Tibial nerve (tissue), 4 donors: Measurements from ENCODE around the gene KRT77. TPM values are rescaled to one million over a fixed set of nuclear protein-coding genes. Genes with fewer than 3 reads are reported as not detected.

ENCODE experiments used
- DNase-seq, 2 donors: peaks; one replicate each; pipeline ENCODE4 v3.0.0-alpha.2; 2019; ENCODE audit warnings: low spot score in 2 of 2
- H3K27ac ChIP-seq, 4 donors: fragments of 200-600 bp; sonication (generic) in 3 of 4; one replicate each; pipeline ENCODE4 v1.5.1; 2017 to 2019; ENCODE audit warnings: mild to moderate bottlenecking in 1 of 4
- H3K27me3 ChIP-seq, 2 donors: fragments of 200-600 bp; sonication (generic) in 1 of 2; one replicate each; pipeline versions ENCODE4 v1.5.1 to v1.6.0; 2017 to 2019
- H3K36me3 ChIP-seq, 3 donors: fragments of 200-600 bp; sonication (generic); one replicate each; pipeline ENCODE4 v1.5.1; 2018 to 2019
- H3K4me1 ChIP-seq, 4 donors: fragments of 200-600 bp; sonication (generic) in 3 of 4; one replicate each; pipeline ENCODE4 v1.5.1; 2017 to 2019
- H3K4me3 ChIP-seq, 4 donors: fragments of 200-600 bp; sonication (generic) in 3 of 4; one replicate each; pipeline ENCODE4 v1.5.1; 2017 to 2019; ENCODE audit warnings: mild to moderate bottlenecking in 1 of 4, moderate library complexity in 1 of 4
- H3K9me3 ChIP-seq, 4 donors: fragments of 200-600 bp; sonication (generic) in 3 of 4; one replicate each; pipeline ENCODE4 v1.5.1; 2017 to 2019
- EP300 ChIP-seq, 2 donors: sonication (generic); formaldehyde crosslinking; IDR thresholded peaks; one replicate each; pipeline ENCODE4 v1.6.1; 2017; ENCODE audit warnings: antibody characterized with exemption in 2 of 2, mild to moderate bottlenecking in 1 of 2
- POLR2A ChIP-seq, 2 donors: fragments of 450-650 bp; IDR thresholded peaks; one replicate each; pipeline ENCODE4 v1.6.1; 2017; ENCODE audit warnings: antibody characterized with exemption in 2 of 2, mild to moderate bottlenecking in 2 of 2, moderate library complexity in 2 of 2
- WGBS, 2 donors: methylation state at CpG; one replicate each; pipeline ENCODE4 v1.1.5; 2018; 5-methylcytosine and 5-hydroxymethylcytosine counted together
- total RNA-seq, 4 donors: library from RNA; depleted of rRNA; stranded (reverse); fragments of >200 nt; gene quantifications; one replicate each; pipeline ENCODE4 v1.1.0, GENCODE V29; 2016
- TF ChIP-seq, protein P1 (sequence below), 5 experiments: fragments of 200-600 bp in 3 of 5; fragments of 450-650 bp in 2 of 5; sonication (generic) in 3 of 5; IDR thresholded peaks; one replicate each; pipeline ENCODE4 v1.5.1; 2016 to 2019; ENCODE audit warnings: antibody characterized with exemption in 5 of 5, mild to moderate bottlenecking in 3 of 5, moderate library complexity in 2 of 5

KRT77 gene
- total RNA-seq, 4 donors from 2014 or later, result not detected

DNA sequence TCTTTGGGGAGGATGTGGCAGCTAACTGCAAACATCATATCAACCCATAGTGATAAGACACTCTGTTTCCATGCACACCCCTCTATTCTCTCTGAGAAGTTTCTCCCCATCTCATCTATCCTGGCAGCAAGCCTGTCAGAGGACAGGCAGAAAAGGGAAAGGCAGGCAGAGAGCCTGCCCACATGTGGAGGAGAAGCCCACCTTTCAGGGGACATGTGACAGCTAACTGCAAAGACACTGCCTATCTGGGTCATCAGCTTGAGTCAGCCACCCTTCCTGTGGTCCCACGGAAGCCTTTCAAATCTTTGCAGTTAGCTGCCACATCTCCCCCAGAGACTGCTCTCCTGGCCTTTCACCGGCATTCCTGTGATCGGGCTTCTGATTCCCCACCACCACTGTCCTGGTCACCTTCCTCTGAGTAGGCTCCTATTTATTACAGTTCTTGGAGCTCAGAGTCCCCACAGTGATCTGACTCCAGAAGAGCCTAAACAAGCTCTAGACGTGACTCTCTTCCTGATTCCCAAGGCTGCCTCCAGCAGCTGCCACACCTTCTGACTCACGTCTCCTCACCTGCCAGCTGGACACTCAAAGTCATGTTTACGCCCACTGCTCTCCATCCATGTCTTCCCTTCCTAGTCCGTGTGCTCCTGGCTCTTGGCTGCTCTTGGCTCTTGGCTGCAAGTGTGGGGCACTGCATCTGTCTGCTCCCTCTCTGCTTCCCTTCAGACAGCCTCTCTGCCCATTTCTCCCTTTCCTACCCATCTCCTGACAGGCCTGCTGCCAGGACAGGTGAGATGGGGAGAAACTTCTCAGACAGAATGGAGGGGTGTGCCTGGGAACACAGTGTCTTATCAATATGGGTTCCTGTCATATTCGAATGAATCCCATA, 15.6 kb downstream of the KRT77 start:
- H3K9me3 ChIP-seq, result no peaks in the 10 kb centered on the region
- TF ChIP-seq POLR2A (IDR thresholded peaks at IDR 0.05) (no peak), EP300 (IDR thresholded peaks at IDR 0.05) (no peak)
- TF ChIP-seq, protein P1, sequence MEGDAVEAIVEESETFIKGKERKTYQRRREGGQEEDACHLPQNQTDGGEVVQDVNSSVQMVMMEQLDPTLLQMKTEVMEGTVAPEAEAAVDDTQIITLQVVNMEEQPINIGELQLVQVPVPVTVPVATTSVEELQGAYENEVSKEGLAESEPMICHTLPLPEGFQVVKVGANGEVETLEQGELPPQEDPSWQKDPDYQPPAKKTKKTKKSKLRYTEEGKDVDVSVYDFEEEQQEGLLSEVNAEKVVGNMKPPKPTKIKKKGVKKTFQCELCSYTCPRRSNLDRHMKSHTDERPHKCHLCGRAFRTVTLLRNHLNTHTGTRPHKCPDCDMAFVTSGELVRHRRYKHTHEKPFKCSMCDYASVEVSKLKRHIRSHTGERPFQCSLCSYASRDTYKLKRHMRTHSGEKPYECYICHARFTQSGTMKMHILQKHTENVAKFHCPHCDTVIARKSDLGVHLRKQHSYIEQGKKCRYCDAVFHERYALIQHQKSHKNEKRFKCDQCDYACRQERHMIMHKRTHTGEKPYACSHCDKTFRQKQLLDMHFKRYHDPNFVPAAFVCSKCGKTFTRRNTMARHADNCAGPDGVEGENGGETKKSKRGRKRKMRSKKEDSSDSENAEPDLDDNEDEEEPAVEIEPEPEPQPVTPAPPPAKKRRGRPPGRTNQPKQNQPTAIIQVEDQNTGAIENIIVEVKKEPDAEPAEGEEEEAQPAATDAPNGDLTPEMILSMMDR (IDR thresholded peaks at IDR 0.05), result no peak
- no peak overlapping the region for H3K27ac ChIP-seq
- peaks cover 0 to 59% of the 10 kb centered on the region in 2 donors for H3K27me3 ChIP-seq
- H3K4me3 ChIP-seq, result no peak overlapping the region
- 83% methylated on average over 8 of the region's 8 CpGs for WGBS, 2 donors
- no peak for DNase-seq
- peaks cover 0 to 13% (median 3%) of the 10 kb centered on the region in 4 donors for H3K4me1 ChIP-seq
- no peaks in the 10 kb centered on the region for H3K36me3 ChIP-seq

DNA sequence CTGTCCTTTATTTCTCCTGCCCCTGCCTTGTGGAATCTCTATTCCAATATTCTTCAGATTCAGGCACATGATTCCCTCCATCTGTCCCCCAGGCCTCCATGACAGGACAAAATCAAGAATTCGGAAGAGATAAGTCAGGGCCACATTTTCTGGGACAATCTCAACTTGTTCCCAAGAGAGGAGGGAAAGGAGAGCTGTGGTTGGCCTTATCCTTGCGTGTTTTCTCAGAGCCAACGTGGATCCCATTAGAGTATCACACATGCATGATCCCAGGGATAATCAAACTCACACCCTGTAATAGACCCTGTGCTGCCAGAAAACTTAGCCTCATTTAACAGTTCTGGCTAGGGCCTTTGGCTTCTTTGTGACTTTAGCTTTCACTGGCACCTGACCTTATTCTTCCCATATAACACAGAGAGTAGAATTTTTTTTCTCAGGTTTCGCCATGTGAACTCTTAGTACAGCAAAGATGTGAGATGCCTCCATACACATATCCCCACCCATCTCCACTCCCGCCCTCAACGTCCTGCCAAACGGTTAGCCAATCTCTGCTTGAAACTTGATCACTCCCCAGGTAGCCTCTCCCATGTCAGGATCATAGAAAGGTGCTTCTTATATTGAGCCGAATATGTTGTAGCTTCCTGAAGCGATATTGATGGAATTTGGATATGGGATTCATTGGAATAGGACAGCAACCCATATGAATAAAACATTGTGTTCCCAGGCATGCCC, 16.4 kb downstream of the KRT77 start:
- WGBS, 2 donors, result 76 to 77% methylated on average over 9 of the region's 9 CpGs
- no peak for TF ChIP-seq EP300 (IDR thresholded peaks at IDR 0.05)
- TF ChIP-seq, protein P1 (IDR thresholded peaks at IDR 0.05), result no peak
- TF ChIP-seq POLR2A (IDR thresholded peaks at IDR 0.05), result no peak
- no peak overlapping the region for H3K27ac ChIP-seq

DNA sequence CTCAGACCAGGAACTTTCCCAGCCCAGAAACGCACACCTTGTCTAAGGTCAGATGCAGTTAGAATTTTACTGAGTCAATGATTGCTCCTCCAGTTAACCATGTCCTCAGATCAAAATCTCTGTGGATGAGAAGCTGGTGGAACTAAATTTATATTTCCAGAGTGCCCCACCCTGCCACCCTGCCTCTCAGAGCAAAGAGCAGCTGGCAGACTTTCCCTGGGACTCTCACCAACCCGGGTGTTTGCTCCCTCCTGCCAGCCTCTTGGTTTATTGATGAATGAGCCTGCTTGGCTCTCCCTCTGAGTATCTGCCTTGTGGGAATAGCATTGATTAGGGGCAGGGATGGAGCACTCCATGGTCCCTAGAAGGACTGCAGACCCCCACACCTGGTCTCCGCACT, 17.3 kb downstream of the KRT77 start:
- Histone ChIP-seq H3K4me1 (peaks cover 0 to 13% (median 1%) of the 10 kb centered on the region in 4 donors), H3K36me3 (no peaks in the 10 kb centered on the region), H3K9me3 (no peaks in the 10 kb centered on the region), H3K27ac (no peak overlapping the region), H3K27me3 (peaks cover 0 to 47% of the 10 kb centered on the region in 2 donors), H3K4me3 (no peak overlapping the region)
- TF ChIP-seq POLR2A (IDR thresholded peaks at IDR 0.05) (no peak), EP300 (IDR thresholded peaks at IDR 0.05) (no peak)
- TF ChIP-seq, protein P1 (IDR thresholded peaks at IDR 0.05), result no peak
- DNase-seq, result no peak
- 80 to 90% methylated on average over 3 of the region's 3 CpGs for WGBS, 2 donors

More for the DNA sequence above, 16.4 kb downstream of the KRT77 start:
- Histone ChIP-seq H3K4me3 (no peak overlapping the region), H3K9me3 (no peaks in the 10 kb centered on the region), H3K36me3 (no peaks in the 10 kb centered on the region), H3K4me1 (peaks cover 0 to 18% (median 3%) of the 10 kb centered on the region in 4 donors), H3K27me3 (peaks cover 0 to 51% of the 10 kb centered on the region in 2 donors)
- DNase-seq, result no peak

DNA sequence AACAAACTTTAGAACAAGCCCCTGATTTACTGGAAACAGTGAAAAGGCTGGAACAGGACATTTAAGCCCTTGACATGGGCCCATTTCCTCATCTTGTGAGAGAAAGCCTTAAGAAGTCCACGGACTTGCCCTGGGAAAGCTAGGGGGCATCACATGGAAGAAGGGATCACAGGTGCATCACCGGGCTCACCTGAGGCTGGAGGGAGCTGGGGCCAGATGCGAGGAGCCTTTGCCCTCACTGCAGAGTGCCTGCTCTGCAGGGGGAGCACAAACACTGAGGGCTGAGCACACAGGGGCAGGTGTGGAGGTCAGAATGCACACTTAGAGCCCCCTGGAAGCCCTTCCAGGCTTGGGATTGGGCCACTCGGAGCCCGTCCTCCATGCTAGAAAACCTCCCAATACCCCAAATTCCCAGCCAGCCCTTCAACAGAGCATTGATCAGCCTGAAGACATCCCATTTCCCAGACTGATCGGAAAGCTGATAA, 17.9 kb downstream of the KRT77 start:
- Histone ChIP-seq H3K27me3 (peaks cover 0 to 41% of the 10 kb centered on the region in 2 donors), H3K27ac (no peak overlapping the region), H3K36me3 (no peaks in the 10 kb centered on the region), H3K9me3 (no peaks in the 10 kb centered on the region), H3K4me3 (no peak overlapping the region), H3K4me1 (peaks cover 0 to 7% (median 0%) of the 10 kb centered on the region in 4 donors)
- no peak for DNase-seq
- 75 to 76% methylated on average over 6 of the region's 6 CpGs for WGBS, 2 donors
- TF ChIP-seq, protein P1 (IDR thresholded peaks at IDR 0.05), result no peak
- no peak for TF ChIP-seq POLR2A (IDR thresholded peaks at IDR 0.05)
- TF ChIP-seq EP300 (IDR thresholded peaks at IDR 0.05), result no peak
